LNCAP (cell line): ENCODE results near the gene LRRC18.

ENCODE experiments used
- CTCF ChIP-seq: fragments of 450-650 bp; IDR thresholded peaks from 2 replicates; pipeline ENCODE4 v1.5.1; 2017; ENCODE audit warnings: mild to moderate bottlenecking

The LRRC18 gene

GRCh38 chr10:48939790-48940325, at the start of gene LRRC18:
Gene LRRC18 (minus strand): TSS chr10:48939840. CDS start chr10:48914155, 25,685 bp downstream.
- TF ChIP-seq CTCF = no peak

DNA sequence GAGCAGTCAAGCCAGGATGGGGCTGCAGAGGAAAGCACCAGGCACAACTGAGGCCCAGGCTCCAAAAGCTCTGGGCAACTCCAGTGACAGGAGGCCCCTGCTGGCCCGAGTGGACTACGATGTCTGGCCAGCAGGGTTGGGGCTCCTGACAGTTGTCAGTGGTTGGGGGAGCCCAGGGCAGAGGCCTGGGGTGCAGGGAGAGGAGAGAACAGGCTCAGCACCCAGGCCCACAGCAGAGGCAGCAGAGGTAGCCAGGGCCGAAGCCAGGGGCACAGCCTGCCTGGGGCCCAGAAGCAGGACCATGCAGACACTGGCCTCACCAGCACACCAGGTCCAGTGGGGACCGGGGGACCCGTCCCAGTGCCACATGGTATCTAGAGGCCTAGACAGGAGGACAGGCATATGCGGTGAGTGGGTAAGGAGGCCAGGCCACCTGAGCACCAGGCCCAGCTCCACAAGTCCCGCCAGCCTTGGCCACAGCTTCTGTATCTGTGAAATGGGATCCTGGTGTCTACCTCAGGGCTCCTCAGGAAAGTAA, 46.0 kb upstream of the LRRC18 start:
- no peak for TF ChIP-seq CTCF

- no peak for TF ChIP-seq CTCF
Observed at GRCh38 chr10:48983648-48984351, 44.2 kb upstream of the LRRC18 start.

DNA sequence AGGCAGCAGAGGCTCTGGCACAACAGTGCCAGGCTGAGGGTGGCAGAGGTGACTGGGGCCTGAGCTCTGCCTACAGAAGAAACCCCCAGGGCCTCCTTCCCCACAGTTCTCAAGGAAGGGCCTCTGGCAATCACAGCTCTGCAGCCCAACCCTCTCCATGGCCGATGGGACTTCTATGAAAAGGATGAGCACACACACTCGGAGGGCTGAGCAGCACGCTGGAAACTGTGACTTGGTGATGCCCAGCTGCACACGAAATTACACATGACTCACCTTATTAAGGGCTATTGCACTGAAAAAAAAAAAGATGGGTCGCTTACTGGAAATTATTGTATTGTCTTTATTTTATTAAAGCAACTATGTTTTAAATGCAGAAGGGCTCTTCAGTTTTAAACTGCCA, 42.9 kb upstream of the LRRC18 start:
- TF ChIP-seq CTCF = no peak

DNA sequence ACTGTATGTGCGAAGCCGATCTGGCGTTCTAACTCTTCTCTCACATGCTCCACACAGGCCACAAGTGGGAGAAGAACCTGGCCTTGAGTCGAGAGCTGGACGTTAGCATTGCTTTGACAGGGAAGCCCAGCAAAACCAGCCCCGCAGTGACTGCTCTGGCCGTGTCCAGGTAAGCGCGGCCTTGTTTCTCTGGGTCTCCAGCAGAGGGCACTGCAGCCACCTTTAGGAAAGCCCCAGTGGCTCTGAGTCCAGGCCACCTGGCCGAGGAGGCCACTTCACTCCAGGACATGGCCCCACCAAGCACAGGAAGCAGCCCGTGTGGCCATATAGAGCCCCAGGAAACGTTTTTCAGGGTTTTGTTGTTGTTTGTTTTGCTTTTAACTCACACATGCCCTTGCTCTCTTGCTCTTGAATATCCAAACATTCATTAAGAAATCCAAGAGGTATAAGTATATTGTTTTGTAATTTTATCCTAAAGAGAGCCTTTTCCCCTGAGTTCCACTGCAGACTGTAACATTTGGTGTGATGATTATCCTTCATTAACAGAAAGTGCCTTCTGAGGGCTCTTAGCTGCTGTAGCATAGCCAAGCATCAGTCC, 41.8 kb upstream of the LRRC18 start:
- TF ChIP-seq CTCF = peak; percentile 91

DNA sequence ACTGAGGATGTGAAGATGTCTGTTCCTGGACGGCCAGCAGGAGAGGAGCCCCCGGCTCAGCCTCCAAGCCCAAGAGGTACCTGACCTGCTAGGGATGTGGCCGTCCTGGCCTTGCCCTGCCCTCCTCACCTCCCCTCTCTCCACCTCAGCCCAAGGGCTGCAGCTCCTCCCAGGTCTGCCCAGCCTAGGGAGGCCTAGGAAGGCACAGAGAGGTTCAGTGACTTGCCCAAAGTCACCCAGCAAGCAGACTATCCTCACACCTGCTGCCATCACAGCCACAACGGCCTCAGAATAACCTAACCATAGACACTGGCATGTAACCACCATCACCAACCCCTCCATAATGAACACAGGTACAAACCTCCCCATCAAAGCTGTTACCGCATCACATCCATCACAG, 38.7 kb upstream of the LRRC18 start:
- TF ChIP-seq CTCF = no peak

DNA sequence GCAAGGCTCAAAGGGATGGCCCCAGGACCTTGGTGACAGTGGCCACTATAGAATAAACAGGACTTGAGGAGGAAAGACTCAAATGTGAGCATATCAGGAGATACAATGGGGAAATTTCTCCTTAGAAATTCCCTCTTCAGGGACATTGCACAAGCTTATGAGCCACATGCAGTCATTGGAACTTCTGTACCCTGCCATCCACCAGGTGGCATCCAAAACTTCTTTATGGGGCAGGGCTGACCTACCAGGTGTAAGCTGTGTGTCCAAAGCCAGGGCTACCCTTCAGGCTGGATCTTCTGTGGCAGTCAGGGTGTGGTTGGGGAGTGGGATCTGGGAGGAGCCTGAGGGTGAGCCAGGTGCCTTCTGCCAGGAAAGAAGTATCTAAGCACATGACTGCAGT, 36.6 kb upstream of the LRRC18 start:
- peak; percentile 64 for TF ChIP-seq CTCF
